HepG2 (cell line): ENCODE data around the gene CD96.

Experiments
- CTCF ChIP-seq: sonication (generic); formaldehyde crosslinking; IDR thresholded peaks from 2 replicates; pipeline ENCODE4 v1.5.0; 2020; ENCODE audit warnings: mild to moderate bottlenecking, missing genetic modification reagents, moderate library complexity
- FOSL1 ChIP-seq: sonication (generic); formaldehyde crosslinking; IDR thresholded peaks from 2 replicates; pipeline ENCODE4 v1.9.0; 2021; ENCODE audit warnings: missing genetic modification reagents, borderline replicate concordance
- GABPA ChIP-seq, 2 experiments: IDR thresholded peaks; 2 replicates each; pipeline ENCODE4 v1.6.1; 2011 to 2016; ENCODE audit warnings: low read depth in 2 of 2, low read length in 1 of 2, missing biosample characterization in 1 of 2, missing genetic modification characterization in 1 of 2
- ISL2 ChIP-seq: sonication (generic); formaldehyde crosslinking; IDR thresholded peaks from 2 replicates; pipeline ENCODE4 v1.5.0; 2020; ENCODE audit warnings: missing genetic modification reagents
- RFX5 ChIP-seq: IDR thresholded peaks from 2 replicates; pipeline ENCODE4 v1.6.1; 2011; ENCODE audit warnings: low read depth, low read length, improper control_type of control experiment
- SIN3A ChIP-seq: IDR thresholded peaks from 2 replicates; pipeline ENCODE4 v1.6.1; 2011; ENCODE audit warnings: low read depth, mild to moderate bottlenecking, control low read depth, low read length, borderline replicate concordance
- TAF1 ChIP-seq: sonication (generic); formaldehyde crosslinking; IDR thresholded peaks from 2 replicates; pipeline ENCODE4 v1.4.0; 2020; ENCODE audit warnings: missing genetic modification reagents
- ZNF274 ChIP-seq: sonication (generic); formaldehyde crosslinking; IDR thresholded peaks from 2 replicates; pipeline ENCODE4 v1.5.1; 2020; ENCODE audit warnings: mild to moderate bottlenecking, missing genetic modification reagents
- ZNF3 ChIP-seq: IDR thresholded peaks from 2 replicates; pipeline ENCODE4 v1.7.0; 2017; ENCODE audit warnings: inconsistent platforms
- ZNF788 ChIP-seq: sonication (generic); formaldehyde crosslinking; IDR thresholded peaks from 2 replicates; pipeline ENCODE4 v1.5.0; 2020; ENCODE audit warnings: mild to moderate bottlenecking, missing genetic modification reagents, borderline replicate concordance

DNA sequence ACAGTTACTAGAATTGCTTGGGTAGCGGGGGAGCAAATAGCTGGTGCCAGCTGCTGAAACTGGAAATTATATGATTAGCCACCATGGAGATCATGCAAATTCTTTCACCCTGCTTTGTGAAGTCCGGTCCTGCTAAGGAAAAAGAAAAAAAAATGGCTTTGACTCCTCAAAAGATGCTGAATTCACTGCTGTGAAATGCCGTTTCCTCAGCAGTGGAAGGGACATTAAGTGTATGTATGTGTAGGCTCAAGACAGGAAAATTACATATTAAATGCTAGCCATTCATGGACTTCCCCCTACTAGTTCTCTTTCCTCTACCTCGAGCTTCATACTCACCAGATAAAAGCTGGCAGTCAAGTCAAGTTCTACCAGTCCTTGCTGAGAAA lies 135.0 kb downstream of the CD96 start:
- TF ChIP-seq RFX5 = no peak
- TF ChIP-seq CTCF = no peak
- no peak for TF ChIP-seq FOSL1 (CRISPR knock-in tag)
- TF ChIP-seq GABPA (IDR thresholded peaks at IDR 0.05; ENCODE audit: low read depth, low read length) = no peak
- no peak for TF ChIP-seq GABPA (CRISPR knock-in tag; IDR thresholded peaks at IDR 0.05; ENCODE audit: low read depth)
- TF ChIP-seq TAF1 = 0 out of 2 replicates have a peak, but pooled peaks have one; percentile 0
- no peak for TF ChIP-seq ISL2 (CRISPR knock-in tag)
- TF ChIP-seq ZNF3 = no peak
- no peak for TF ChIP-seq ZNF788 (CRISPR knock-in tag)
- TF ChIP-seq ZNF274 (CRISPR knock-in tag) = no peak
- no peak for TF ChIP-seq SIN3A
